ENCODE results near the gene BSG.

DNA sequence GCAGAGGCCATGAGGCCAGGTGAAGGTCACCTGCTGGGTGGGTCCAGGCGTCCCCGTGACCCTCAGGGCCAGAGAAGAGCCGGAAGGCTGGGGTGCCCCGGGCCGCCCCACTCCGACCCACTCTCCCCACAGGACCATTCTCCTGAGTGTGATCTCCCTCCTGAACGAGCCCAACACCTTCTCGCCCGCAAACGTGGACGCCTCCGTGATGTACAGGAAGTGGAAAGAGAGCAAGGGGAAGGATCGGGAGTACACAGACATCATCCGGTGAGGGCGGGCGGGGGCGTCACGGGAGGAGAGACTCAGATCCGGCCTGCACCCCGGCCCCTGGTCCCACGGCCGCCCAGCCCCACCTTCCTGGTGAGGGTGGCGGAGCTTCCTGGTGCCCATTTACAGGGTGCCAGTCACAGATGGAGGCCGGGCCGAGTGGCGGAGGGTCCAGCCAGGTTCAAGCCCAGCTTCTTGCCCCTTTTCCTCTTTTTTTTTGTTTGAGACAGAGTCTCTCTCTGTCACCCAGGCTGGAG, 35.5 kb upstream of the BSG start:
- no peak for TF ChIP-seq POLR2AphosphoS5 (IDR thresholded peaks at IDR 0.05; ENCODE audit: low read depth, low read length)
- TF ChIP-seq, protein P1, sequence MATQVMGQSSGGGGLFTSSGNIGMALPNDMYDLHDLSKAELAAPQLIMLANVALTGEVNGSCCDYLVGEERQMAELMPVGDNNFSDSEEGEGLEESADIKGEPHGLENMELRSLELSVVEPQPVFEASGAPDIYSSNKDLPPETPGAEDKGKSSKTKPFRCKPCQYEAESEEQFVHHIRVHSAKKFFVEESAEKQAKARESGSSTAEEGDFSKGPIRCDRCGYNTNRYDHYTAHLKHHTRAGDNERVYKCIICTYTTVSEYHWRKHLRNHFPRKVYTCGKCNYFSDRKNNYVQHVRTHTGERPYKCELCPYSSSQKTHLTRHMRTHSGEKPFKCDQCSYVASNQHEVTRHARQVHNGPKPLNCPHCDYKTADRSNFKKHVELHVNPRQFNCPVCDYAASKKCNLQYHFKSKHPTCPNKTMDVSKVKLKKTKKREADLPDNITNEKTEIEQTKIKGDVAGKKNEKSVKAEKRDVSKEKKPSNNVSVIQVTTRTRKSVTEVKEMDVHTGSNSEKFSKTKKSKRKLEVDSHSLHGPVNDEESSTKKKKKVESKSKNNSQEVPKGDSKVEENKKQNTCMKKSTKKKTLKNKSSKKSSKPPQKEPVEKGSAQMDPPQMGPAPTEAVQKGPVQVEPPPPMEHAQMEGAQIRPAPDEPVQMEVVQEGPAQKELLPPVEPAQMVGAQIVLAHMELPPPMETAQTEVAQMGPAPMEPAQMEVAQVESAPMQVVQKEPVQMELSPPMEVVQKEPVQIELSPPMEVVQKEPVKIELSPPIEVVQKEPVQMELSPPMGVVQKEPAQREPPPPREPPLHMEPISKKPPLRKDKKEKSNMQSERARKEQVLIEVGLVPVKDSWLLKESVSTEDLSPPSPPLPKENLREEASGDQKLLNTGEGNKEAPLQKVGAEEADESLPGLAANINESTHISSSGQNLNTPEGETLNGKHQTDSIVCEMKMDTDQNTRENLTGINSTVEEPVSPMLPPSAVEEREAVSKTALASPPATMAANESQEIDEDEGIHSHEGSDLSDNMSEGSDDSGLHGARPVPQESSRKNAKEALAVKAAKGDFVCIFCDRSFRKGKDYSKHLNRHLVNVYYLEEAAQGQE (IDR thresholded peaks at IDR 0.05; ENCODE audit: insufficient read depth in 1 of 2, low read depth in 2 of 2, low read length in 2 of 2), result no peak

Measured in PFSK-1 (cell line).